Measurements from ENCODE around the gene MTHFS.
"Not testable (repeated sequence)": the region's sequence is repeated elsewhere in the genome, so short reads cannot be mapped to it uniquely, and the experiment has no call there.

The MTHFS gene

DNA sequence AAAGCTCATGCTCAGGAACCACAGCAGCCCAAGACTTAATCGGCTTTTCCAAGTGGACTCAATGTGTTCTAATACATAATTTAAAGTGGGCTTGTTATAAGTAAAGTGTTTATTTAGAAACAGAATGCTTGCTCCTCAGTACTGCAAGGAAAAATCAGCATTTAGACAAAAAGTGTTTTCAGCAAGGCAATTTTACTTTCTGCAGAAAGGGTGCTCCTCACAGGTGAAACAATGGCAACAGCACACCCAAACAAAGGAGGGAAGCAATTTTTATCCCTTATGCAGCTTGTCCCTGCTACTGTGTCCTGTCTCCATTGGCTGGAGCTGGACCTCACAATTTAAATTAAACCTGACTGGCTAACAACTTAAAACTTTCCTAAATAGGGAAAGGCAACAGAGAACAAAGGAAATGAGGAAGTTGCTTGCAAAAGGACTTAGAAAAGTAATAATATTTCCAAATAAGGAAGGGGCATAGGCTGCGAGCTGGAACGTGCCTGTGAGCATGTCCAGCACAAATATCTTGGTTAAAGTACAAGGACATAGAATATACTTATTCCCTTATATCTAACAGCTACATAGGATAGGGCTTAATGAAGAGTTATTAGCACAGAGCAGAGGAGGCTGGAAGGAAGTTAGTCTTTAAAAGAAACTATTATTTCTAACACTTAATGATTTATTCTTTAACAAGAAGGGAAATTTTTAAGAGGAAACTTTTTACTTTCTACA lies 19.1 kb upstream of the MTHFS start:
- DNase-seq (ENCODE audit: low spot score): not testable (repeated sequence)

GRCh38 chr15:79914728-79915127 lies 17.9 kb upstream of the MTHFS start:
- DNase-seq (ENCODE audit: low spot score): no peak

GRCh38 chr15:79909556-79910335 lies 12.9 kb upstream of the MTHFS start:
- DNase-seq (ENCODE audit: low spot score): not testable (repeated sequence)

- DNase-seq (ENCODE audit: low spot score): no peak
Measured at GRCh38 chr15:79904271-79904670, 7.5 kb upstream of the MTHFS start.

GRCh38 chr15:79903626-79904025 lies 6.8 kb upstream of the MTHFS start:
- no peak for DNase-seq (ENCODE audit: low spot score)

- DNase-seq (ENCODE audit: low spot score): no peak
Measured at GRCh38 chr15:79903144-79903543, 6.3 kb upstream of the MTHFS start.

GRCh38 chr15:79901958-79902357 lies 5.1 kb upstream of the MTHFS start:
- no peak for DNase-seq (ENCODE audit: low spot score)

DNA sequence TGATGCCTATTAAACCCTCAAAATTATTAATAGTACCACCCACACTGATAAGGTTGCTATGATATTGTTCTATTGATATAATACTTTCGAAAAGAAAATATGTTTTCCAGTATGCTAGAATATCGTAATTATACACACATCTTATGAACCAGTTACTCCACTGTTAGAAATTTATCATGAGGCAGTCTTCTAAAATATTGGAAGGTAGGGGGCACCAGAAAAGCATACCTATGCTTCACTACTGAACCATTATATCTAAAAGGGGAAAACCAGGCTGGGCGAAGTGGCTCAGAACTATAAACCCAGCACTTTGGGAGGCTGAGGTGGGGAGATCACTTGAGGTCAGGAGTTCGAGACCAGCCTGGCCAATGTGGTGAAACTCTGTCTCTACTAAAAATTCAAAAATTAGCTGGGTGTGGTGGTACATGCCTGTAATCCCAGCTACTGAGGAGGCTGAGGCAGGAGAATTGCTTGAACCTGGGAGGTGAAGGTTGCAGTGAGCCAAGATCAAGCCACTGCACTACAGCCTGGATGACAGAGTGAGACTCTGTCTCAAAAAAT lies 4.1 kb upstream of the MTHFS start:
- not testable (repeated sequence) for DNase-seq (ENCODE audit: low spot score)

DNA sequence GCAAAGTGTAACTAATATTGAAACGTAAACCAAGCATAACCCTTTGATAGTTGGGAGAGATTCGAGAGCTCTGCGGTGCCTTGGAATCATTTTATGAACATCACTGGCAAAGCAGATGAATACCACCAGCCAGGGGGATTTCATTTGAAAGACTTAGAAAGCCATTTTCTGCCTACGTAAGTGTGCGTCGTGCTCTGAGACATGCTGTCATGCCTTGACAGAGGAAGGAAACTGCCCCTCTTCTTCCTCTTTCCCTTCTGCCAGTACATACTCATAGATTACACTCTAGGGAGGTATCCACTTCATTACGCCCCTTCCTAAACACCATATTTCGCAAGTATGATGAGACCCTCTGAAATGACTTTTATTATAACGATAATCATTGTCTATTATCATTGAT lies 3.3 kb upstream of the MTHFS start:
- DNase-seq (ENCODE audit: low spot score): no peak

DNA sequence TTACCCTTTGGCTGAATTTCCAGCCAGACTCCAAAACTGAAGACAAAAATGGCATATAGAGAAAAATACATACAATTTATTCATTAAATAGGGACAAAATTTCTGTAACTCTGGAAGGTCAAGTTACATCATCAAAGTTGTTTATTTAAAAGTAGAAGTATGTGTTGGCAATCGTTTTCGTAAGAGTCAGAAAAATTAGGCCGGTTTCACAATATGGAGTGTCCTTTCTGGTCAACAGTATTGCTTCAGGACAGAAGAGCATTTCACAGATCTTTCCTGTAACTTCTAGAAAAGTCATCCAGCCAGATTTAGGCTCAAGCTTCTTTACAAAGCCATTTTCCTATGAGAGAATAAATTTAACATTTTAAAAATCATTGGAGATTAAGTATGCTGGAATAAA lies 2.0 kb upstream of the MTHFS start:
- DNase-seq (ENCODE audit: low spot score): not testable (repeated sequence)

DNA sequence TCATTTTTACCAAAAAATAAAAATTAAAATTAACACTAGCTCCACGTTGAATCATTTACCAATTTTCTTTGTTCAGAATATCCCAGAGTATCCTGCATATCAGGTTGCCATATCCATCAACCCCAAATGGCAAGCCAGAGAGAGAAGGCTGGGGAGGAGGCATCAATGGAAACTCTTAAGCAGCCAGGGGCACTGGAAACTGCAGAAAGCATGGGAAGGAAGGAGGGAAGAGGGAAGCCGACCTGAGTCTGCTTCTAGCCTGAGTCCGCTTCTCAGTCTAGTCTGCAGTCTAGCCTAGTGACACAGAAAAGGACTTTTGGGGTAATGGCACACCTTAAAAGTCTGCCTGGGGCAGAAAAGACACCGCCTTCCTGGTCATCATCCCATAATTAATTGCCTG lies 1.6 kb upstream of the MTHFS start:
- DNase-seq (ENCODE audit: low spot score): no peak

- DNase-seq (ENCODE audit: low spot score): no peak
Measured at GRCh38 chr15:79897701-79898113, 893 bp upstream of the MTHFS start.

DNA sequence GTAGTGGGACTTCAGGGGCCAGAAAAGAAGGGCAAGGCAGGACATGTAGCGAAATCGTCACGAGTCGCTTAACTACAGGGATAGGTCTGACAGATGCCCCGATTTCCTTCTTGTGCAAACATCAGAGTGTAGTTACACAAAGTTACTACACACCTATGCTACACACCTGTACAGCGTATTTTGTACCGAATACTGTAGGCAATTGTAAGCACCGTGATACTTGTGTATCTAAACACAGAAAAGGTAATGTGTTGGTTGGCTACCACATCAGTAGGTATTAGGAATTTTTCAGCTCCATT lies 515 bp upstream of the MTHFS start:
- no peak for DNase-seq (ENCODE audit: low spot score)

DNA sequence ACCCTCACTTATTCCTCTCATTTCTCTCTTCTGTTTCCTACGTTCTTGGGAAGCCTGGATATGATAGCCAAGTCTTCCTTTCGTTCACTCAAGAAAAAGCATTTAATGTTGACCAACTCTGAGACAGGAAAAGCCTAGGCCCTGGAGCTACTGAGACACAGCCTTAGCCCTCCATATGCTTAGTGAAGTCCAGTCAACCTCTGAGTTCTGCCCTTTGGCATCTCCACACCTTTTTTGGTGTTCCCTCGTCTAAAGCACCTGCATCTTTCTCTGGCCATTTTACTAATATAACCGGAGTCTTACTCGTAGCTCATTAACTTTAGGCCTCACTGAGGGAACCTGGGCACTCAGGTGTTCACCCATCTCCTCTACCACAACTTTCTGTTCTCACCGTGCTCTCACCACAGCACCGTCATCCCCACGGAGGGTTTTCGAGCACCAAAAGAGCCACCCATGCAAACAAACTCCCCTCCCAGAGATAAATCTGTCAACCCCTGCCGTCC lies 632 bp downstream of the MTHFS start:
- DNase-seq (ENCODE audit: low spot score): no peak

DNA sequence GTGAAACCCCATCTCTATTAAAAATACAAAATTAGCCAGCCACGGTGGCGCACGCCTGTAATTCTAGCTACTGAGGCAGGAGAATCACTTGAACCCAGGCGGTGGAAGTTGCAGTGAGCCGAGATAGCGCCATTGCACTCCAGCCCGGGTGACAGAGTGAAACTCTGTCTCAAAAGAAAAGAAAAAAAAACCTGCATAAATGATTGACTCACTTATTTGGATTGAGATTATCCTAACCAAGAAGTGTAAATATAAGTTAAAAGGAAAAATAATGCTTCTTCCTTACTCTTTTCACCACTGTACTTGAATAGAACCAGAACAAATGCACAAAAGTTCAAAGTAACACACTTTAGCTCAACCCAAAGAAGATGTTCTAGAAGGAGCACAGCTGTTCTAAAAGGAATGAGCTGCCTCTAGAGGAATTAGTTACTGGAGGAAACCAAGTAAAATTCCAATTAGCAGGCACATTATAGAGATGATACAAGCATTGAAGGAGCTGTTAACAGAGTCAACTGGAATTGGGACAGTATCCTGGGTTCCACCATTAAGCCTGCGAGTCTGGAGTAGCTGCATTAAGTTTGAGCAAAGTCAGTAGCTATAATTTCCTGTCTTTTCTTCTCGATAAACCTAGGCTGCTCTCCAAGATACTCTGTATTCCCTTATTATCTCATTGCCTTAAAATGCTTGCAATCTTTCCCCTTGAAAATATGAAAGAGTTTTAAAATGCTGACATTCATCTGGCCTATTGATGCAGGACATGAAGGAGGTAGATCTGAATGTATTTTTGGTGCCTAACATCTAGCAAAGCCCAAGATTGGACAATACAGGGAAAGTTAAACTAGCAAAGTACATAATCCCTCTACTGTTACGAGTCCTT lies 9.5 kb downstream of the MTHFS start:
- DNase-seq (ENCODE audit: low spot score): no peak

- DNase-seq (ENCODE audit: low spot score): no peak
Measured at GRCh38 chr15:79886124-79886523, 10.7 kb downstream of the MTHFS start.

DNA sequence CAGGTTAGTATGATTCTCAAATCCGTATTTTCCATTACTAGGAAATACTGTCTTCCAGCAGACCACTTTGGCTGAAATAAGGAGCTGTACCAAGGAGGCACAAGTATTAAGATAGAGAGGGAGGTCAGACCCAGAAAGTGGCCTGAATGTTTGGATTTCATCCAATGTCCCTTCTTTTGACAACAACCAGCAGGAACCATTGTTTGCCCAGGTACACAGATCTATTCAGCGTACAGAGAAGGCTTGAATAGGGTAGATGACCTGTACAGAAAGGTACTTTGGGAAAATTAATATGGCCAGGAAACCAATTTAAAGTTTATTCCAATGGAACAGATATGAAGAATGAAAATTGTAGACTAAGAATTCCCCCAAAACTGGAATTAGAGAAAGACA lies 12.6 kb downstream of the MTHFS start:
- no peak for DNase-seq (ENCODE audit: low spot score)

DNA sequence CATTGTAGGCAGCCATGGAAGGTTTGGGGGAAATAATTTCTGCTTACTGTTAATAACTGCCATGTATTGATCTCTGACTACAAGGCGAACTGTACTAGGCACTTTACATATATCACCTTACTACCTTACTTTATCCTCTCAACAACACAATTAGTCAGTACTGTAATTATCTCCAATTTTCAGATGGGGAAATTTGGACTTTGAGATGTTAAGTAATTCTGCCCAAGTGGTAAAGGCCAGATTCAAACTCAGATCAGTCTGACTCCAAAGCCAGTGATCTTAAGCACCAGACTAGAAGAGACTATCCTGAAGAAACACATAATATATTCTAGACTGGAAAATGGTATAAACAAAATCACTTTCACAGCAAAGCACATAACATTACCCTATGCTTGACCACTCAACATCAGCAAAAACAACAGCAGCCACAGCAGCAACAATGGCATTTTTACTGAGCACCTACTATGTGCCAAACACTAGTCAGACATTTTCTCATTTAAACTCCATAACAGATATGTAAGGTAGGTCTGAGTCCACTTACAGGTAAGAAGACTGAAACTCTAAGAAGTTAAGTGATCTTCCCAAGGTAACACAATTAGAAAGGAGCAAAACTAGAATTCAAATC lies 13.1 kb downstream of the MTHFS start:
- DNase-seq (ENCODE audit: low spot score): no peak

- DNase-seq (ENCODE audit: low spot score): no peak
Measured at GRCh38 chr15:79881668-79882067, 15.1 kb downstream of the MTHFS start.

GRCh38 chr15:79881254-79881653 lies 15.6 kb downstream of the MTHFS start:
- no peak for DNase-seq (ENCODE audit: low spot score)

DNA sequence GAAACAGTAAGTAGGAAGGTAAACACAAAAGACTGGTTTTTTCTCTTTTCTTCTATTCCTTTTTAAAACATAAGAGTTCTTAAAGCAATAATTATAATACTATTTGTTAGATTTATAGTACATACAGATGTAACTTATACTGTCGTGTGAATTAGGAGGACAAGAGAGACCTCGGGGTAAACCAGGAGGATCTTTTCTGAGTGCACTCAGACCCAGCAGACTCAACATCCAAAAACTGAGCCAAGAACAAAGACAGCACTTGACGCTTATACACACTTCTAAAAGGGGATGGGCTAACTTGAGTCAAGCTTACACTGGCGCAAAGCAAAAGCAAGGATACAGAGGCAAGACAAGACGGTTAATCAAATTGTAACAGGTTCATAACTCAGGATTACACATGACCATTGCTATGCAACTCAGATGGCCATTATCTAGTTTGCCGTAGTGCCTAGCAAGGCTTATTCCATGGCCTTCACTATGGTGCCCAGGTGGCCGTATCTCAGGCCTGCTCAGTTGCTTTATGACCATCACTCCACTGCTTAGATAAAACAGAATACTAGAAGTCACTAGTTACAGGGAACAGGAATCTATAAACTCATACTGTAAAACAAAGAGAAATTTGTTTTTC lies 18.6 kb downstream of the MTHFS start:
- no peak for DNase-seq (ENCODE audit: low spot score)

All from LoVo (cell line).